PFSK-1 (cell line): ENCODE measurements around the gene STRN3.

Source experiments
- FOXP2 ChIP-seq: optimal IDR thresholded peaks from 2 replicates; pipeline ENCODE3; 2011; ENCODE audit warnings: borderline replicate concordance, control low read depth, inconsistent platforms; ENCODE audit not compliant: insufficient read depth; ENCODE audit errors: extremely low read length, extremely low read depth
- POLR2AphosphoS5 ChIP-seq: IDR thresholded peaks from 2 replicates; pipeline ENCODE4 v1.6.1; 2012; ENCODE audit warnings: low read depth, mild to moderate bottlenecking, control low read depth, low read length, moderate library complexity
- SIN3A ChIP-seq: IDR thresholded peaks from 2 replicates; pipeline ENCODE4 v1.6.1; 2012; ENCODE audit warnings: mild to moderate bottlenecking, low read length, moderate library complexity, borderline replicate concordance; ENCODE audit not compliant: insufficient read depth
- TAF1 ChIP-seq: IDR thresholded peaks from 2 replicates; pipeline ENCODE4 v1.6.1; 2012; ENCODE audit warnings: low read length, control low read depth, borderline replicate concordance; ENCODE audit not compliant: insufficient read depth
- TF ChIP-seq, protein P1 (sequence below), 2 experiments: IDR thresholded peaks; 2 replicates each; pipeline versions ENCODE4 v1.6.1 to v1.8.0; 2011 to 2012; ENCODE audit warnings: low read depth in 2 of 2, low read length in 2 of 2, control low read depth in 1 of 2, inconsistent platforms in 1 of 2, mild to moderate bottlenecking in 1 of 2, moderate library complexity in 1 of 2; ENCODE audit not compliant: insufficient read depth in 1 of 2

Gene STRN3

DNA sequence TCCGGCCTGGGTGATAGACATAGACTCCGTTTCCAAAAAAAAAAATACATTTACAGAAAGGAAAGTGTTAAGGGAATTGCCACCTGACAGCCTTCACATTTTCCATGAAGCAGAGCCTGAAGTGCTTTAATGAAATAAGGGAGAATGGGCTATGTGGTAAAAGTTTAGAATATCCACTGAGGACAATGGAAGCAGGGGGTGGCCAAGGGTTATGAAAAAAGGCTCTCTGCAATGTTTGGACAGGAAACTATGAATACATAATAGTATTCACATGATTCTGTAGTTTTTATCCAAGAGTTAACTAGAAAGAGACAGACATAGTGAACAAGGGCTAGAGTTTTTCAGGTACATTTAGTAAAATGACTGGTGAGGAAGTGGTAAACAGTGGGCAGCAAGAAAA, 76.5 kb downstream of the STRN3 start:
- TF ChIP-seq, protein P1, sequence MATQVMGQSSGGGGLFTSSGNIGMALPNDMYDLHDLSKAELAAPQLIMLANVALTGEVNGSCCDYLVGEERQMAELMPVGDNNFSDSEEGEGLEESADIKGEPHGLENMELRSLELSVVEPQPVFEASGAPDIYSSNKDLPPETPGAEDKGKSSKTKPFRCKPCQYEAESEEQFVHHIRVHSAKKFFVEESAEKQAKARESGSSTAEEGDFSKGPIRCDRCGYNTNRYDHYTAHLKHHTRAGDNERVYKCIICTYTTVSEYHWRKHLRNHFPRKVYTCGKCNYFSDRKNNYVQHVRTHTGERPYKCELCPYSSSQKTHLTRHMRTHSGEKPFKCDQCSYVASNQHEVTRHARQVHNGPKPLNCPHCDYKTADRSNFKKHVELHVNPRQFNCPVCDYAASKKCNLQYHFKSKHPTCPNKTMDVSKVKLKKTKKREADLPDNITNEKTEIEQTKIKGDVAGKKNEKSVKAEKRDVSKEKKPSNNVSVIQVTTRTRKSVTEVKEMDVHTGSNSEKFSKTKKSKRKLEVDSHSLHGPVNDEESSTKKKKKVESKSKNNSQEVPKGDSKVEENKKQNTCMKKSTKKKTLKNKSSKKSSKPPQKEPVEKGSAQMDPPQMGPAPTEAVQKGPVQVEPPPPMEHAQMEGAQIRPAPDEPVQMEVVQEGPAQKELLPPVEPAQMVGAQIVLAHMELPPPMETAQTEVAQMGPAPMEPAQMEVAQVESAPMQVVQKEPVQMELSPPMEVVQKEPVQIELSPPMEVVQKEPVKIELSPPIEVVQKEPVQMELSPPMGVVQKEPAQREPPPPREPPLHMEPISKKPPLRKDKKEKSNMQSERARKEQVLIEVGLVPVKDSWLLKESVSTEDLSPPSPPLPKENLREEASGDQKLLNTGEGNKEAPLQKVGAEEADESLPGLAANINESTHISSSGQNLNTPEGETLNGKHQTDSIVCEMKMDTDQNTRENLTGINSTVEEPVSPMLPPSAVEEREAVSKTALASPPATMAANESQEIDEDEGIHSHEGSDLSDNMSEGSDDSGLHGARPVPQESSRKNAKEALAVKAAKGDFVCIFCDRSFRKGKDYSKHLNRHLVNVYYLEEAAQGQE (IDR thresholded peaks at IDR 0.05; ENCODE audit: insufficient read depth in 1 of 2, low read depth in 2 of 2, low read length in 2 of 2) = no peak
- no peak for TF ChIP-seq POLR2AphosphoS5
- TF ChIP-seq FOXP2 = no peak
- TF ChIP-seq SIN3A = no peak
- TF ChIP-seq TAF1 = no peak

DNA sequence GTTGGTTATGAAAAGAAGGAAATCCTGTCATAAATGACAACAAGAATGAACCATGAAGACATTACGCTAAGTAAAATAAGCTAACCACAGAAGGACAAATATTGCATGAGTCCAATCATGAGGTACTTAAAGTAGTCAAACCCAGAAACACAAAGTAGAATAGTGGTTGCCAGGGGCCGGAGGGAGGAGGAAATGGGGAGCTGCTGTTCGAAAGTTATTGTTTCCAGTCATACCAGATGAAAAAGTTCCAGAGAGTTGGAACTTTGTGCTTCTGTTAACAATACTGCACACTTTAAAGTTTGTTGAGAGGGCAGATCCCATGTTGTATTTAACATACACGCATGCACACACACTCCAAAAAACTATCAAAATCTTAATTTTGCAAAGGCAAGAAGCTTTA, 82.5 kb downstream of the STRN3 start:
- TF ChIP-seq POLR2AphosphoS5 (no peak), SIN3A (no peak), TAF1 (no peak), FOXP2 (no peak)
- TF ChIP-seq, protein P1 (IDR thresholded peaks at IDR 0.05; ENCODE audit: insufficient read depth in 1 of 2, low read depth in 2 of 2, low read length in 2 of 2) = no peak

DNA sequence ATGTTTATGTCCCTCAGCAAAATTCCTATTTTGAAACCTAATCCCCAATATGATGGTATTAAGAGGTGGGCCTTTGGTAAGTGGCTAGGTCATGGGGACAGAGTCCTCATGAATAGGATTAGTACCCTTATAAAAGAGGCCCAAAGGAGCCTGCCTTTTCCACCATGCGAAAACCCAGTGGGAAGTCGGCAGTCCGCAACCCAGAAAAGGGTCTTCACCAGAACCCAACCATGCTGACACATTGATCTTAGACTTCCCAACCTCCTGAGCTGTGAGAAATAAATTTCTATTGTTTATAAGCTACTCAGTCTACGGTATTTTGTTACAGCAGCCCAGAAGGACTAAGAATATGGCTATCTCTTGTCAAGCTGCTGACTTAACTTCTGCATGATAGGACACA, 85.3 kb downstream of the STRN3 start:
- TF ChIP-seq, protein P1 (IDR thresholded peaks at IDR 0.05; ENCODE audit: insufficient read depth in 1 of 2, low read depth in 2 of 2, low read length in 2 of 2) = no peak
- TF ChIP-seq POLR2AphosphoS5 (no peak), TAF1 (no peak), FOXP2 (no peak), SIN3A (no peak)

DNA sequence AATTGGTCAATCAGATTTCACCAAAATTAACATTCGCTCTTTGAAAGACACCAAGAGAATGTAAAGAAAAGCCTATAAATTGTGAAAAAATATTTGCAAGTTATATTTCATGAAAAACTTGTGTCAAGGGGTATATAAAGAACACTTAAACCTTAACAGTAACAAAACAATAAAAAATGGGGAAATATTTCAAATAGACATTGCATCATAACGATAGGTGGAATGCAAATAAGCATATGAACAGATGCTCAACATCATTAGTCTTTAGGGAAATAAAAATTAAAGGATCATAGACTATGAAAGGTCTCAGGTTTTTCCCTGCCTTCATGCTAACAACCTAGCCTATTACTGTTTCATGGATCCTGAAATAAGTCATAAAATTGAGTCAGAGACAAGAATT, 87.6 kb downstream of the STRN3 start:
- TF ChIP-seq, protein P1 (IDR thresholded peaks at IDR 0.05; ENCODE audit: insufficient read depth in 1 of 2, low read depth in 2 of 2, low read length in 2 of 2) = no peak
- TF ChIP-seq POLR2AphosphoS5 (no peak), SIN3A (no peak), TAF1 (no peak), FOXP2 (no peak)

DNA sequence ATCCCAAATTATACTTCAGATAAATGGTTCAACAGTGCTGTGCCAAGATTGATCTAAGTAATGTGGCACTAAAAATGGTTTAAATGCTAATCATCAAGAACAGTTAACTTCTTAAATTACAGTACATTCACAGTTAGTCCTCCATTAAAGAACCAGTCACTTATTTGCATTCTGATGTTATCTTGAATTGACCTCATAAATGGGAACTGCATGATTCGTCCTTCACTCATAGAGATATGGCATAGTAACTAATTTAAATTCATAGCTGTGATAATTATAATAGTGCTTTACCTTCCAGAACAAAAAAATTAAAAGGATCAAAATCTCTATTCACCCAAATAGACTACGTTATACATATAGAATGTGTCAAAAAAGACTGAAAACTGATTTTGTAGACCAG, 90.7 kb downstream of the STRN3 start:
- TF ChIP-seq SIN3A (no peak), POLR2AphosphoS5 (no peak), TAF1 (no peak), FOXP2 (no peak)
- TF ChIP-seq, protein P1 (IDR thresholded peaks at IDR 0.05; ENCODE audit: insufficient read depth in 1 of 2, low read depth in 2 of 2, low read length in 2 of 2) = no peak
